ENCODE results near the gene ELAC2. TPM values are rescaled to one million over a fixed set of nuclear protein-coding genes. Genes with fewer than 3 reads are reported as not detected.

ELAC2 gene
- total and polyA plus RNA-seq, 2 of the 8 experiments (the other 6 are each of a cell fraction or from before 2014, with no cell fraction given): 91.6 to 127 TPM

DNA sequence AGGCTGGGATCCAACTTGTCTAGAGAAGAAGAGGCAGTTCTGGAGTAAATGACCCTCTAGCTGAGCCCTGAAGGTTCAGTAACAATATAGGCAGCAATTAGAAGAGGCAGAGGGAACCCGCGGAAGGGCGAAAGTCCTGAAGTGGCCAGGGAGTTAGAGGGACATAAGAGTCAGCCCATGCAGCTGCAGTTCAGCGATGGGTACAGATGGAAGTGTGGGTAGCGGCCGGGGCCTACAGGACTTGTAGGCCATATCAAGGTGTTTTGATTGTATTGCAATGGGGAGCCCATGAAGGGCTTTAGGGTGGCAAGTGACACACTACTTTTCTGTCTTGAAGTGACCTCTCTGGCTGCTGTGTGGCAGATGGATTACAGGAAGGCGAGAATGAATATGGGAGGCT is 3.0 kb downstream of the ELAC2 start:
- Histone ChIP-seq H3K4ac (replicated peaks; ENCODE audit: insufficient read length, low read depth, low read length) (no peak overlapping the region), H2BK15ac (ENCODE audit: low read length) (no peak overlapping the region), H2AK5ac (ENCODE audit: low read depth, low read length) (no peak overlapping the region), H3K27me3 (replicated peaks in 1 of 4; ENCODE audit: control insufficient read depth in 3 of 4, extremely low read depth in 1 of 4, insufficient read depth in 3 of 4, low read length in 3 of 4) (no peaks in the 10 kb centered on the region), H4K8ac (ENCODE audit: extremely low read depth, insufficient read depth, low read length) (no peak overlapping the region), H3K23me2 (ENCODE audit: low read depth, low read length) (peaks cover 7% of the 10 kb centered on the region; the same call in 1 of the 2 replicates), H4K20me1 (replicated peaks in 1 of 2; ENCODE audit: control insufficient read depth in 1 of 2, insufficient read depth in 2 of 2, low read length in 2 of 2) (peaks cover 2% of the 10 kb centered on the region in 2 experiments), H4K5ac (ENCODE audit: insufficient read length, low read depth, low read length) (no peak overlapping the region), H3K79me1 (ENCODE audit: low read depth, low read length) (no peaks in the 10 kb centered on the region), H3K9me3 (ENCODE audit: insufficient read depth in 2 of 2, low read depth in 1 of 2, low read length in 1 of 2) (no peaks in the 10 kb centered on the region), H3K36me3 (ENCODE audit: control insufficient read depth in 2 of 4, insufficient read depth in 4 of 4, low read length in 3 of 4) (peaks cover 29 to 67% (median 55%) of the 10 kb centered on the region in 4 experiments), H3K4me2 (ENCODE audit: insufficient read depth in 1 of 2, low read depth in 2 of 2, low read length in 2 of 2) (no peak overlapping the region), H2BK12ac (ENCODE audit: low read depth, low read length) (no peak overlapping the region), H2BK5ac (ENCODE audit: low read depth, low read length) (no peak overlapping the region), H2BK20ac (ENCODE audit: low read length) (no peak overlapping the region), H3K27ac (ENCODE audit: low read depth, low read length) (no peak overlapping the region), H2AFZ (ENCODE audit: low read length) (no peak overlapping the region), H3K23ac (ENCODE audit: insufficient read length) (no peak overlapping the region), H2BK120ac (replicated peaks; ENCODE audit: low read depth, low read length) (no peak overlapping the region), H4K91ac (replicated peaks; ENCODE audit: insufficient read length, low read length) (no peak overlapping the region), H3K79me2 (ENCODE audit: control insufficient read depth in 1 of 2, insufficient read depth in 2 of 2, low read length in 2 of 2) (peaks cover 0 to 16% of the 10 kb centered on the region in 2 experiments; a peak in 2 of 4 replicates), H3K4me1 (replicated peaks in 1 of 4; ENCODE audit: control insufficient read depth in 3 of 4, insufficient read depth in 4 of 4, low read length in 3 of 4) (peaks cover 0 to 3% (median under 1%) of the 10 kb centered on the region in 4 experiments; a peak in 2 of 7 replicates), H3K9ac (replicated peaks in 1 of 4; ENCODE audit: extremely low read depth in 1 of 4, low read depth in 3 of 4, low read length in 3 of 4) (no peak overlapping the region), H3K18ac (ENCODE audit: extremely low read depth, low read length) (no peak overlapping the region), H3K56ac (replicated peaks; ENCODE audit: insufficient read length, low read depth, low read length) (no peak overlapping the region), H3K14ac (ENCODE audit: insufficient read length) (no peak overlapping the region), H3K4me3 (ENCODE audit: extremely low read depth in 1 of 4, insufficient read depth in 2 of 4, low read depth in 3 of 4, low read length in 4 of 4) (no peak overlapping the region)
- POLR2A ChIA-PET (ENCODE audit: partially characterized antibody): interaction anchor here (1.0 to 3.4 kb wide), 2 partner anchors 11 to 18 kb away, joined by 3 to 12 read pairs; no protein-coding TSS in a partner anchor
- WGBS, 2 experiments (ENCODE audit: extremely low coverage in 1 of 2, insufficient coverage in 1 of 2, insufficient read length in 1 of 2, insufficient replicate concordance in 2 of 2, low coverage in 1 of 2, low lambda C conversion rate in 2 of 2, missing lambda C conversion rate in 1 of 2): 92% methylated on average over 7 of the region's 7 CpGs; no CpG with 5 or more reads in 1 of the 2 experiments
- FAIRE-seq (no peak), DNase-seq (ENCODE audit: low read depth in 1 of 2, low spot score in 2 of 2) (no peak)
- CTCF ChIA-PET (ENCODE audit: partially characterized antibody): interaction anchor here (1.5 to 2.6 kb wide), 3 partner anchors 9 to 15 kb away, joined by 4 to 9 read pairs (median 6); no protein-coding TSS in a partner anchor
- TF ChIP-seq SP1 (IDR thresholded peaks at IDR 0.05; ENCODE audit: low read depth, low read length) (no peak), BRCA1 (IDR thresholded peaks at IDR 0.05; ENCODE audit: low read depth, low read length) (no peak), NANOG (IDR thresholded peaks at IDR 0.05; ENCODE audit: insufficient read depth, low read depth, low read length, poor library complexity, severe bottlenecking) (no peak)

All from H1 (cell line).